GOT3 (cell line): Measurements from ENCODE around the gene ADGRD2.

Experiments used
- DNase-seq: peaks from one replicate; lab custom pipeline; 2025; ENCODE audit warnings: mixed read lengths; lab: John Stamatoyannopoulos, UW

The ADGRD2 gene

GRCh38 chr9:124511891-124512805, 61.9 kb downstream of the ADGRD2 start:
- no peak for DNase-seq

- DNase-seq, result no peak
Measured at GRCh38 chr9:124512806-124513204, 62.6 kb downstream of the ADGRD2 start.

DNA sequence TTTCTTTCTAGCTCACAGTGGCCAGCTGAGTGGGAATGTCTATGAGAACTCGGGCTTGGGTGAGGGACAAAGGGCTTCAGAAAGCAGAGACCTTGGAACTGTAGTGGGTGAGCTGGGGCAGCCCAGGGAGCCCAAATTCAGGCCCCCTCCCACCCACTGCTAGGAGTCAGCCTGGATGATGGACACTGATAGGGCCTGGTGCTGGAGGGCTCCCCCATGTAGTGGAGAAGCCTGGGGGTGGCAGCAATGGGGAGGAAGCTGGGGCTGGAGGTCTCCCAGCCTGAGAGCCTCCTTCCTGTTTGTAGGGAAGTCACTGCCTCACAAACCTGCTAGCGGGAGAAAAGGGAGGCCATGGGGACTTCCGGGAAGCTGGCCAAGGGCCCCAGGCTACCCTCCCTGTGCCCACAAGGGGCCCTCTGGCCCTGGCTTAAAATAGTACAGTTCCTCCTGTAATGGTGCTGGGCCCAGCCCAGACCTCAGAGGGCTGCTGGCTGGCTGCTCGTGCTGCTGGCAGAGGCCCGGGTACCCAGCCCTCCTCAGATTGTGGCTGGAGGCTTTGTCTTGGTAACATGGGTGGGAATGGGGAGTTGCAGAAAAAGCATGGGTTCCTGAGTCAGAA, 63.2 kb downstream of the ADGRD2 start:
- DNase-seq, result no peak

GRCh38 chr9:124514125-124514524, 63.9 kb downstream of the ADGRD2 start:
- no peak for DNase-seq

- DNase-seq, result no peak
Measured at GRCh38 chr9:124514874-124515273, 64.6 kb downstream of the ADGRD2 start.

DNA sequence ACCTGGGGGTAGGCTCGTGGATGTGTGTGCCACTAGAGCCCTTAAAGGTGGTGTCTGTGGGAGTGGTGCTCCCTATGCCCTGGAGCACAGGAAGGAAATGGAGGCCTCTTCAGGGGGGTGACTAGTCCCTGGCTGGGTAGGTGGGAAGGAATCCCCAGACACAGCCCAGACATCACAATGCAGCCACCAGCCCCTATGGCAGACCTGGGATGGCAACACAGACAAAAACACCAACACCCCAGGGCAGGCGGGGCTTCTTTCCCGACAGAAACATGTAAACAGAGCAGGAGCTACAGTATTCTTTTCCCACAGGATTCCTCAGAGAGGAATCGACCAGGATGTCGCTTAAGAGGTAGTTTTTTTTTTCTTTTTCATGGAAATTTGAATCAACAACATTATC, 67.3 kb downstream of the ADGRD2 start:
- no peak for DNase-seq

GRCh38 chr9:124518116-124518515, 67.9 kb downstream of the ADGRD2 start:
- no peak for DNase-seq

GRCh38 chr9:124520206-124520596, 70.0 kb downstream of the ADGRD2 start:
- no peak for DNase-seq

GRCh38 chr9:124521142-124521541, 70.9 kb downstream of the ADGRD2 start:
- no peak for DNase-seq

DNA sequence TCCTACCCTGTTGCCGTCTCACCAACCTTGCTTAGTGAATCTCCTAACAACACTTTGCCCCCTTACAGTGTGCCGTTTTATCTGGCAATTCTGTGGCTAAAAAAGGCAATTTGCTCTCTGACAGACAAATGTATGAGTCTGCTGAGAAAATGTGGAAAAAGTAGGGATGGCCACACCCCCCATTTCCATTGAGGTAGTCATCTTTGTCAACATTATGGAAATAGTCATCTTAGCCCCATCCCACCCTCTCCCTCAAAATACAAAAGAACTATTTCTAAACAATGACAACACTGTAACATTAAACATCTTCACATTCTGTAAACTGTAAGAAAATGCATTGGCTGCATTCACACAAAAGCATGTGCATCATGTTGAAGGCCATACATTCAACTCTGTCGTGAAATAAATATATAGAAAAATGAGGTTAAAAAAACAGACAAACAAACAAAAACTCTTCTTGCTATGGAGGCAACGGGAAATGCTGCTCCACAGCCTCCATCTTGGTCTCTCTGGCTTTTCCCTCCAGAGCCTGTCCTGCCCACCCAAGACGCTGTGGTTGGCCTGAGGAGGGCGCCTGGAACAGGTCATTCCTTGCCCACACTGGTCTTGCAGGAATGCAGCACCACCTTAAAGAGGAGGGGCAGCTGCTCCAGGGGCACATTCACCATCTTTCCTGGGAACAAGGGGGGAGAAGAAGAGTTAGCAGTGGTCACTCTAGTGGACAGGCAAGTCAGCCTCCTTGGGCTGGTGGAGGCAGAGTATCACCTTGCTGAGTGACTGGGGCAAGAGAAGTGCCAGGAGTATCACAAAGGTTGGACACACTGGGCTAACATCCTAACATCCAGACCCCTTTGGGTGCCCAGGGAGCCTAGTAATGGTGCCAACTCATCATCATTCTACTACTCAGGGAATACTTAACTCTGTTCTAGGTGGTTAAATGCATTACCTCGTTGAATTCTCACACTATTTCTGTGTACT, 72.2 kb downstream of the ADGRD2 start:
- DNase-seq, result no peak

DNA sequence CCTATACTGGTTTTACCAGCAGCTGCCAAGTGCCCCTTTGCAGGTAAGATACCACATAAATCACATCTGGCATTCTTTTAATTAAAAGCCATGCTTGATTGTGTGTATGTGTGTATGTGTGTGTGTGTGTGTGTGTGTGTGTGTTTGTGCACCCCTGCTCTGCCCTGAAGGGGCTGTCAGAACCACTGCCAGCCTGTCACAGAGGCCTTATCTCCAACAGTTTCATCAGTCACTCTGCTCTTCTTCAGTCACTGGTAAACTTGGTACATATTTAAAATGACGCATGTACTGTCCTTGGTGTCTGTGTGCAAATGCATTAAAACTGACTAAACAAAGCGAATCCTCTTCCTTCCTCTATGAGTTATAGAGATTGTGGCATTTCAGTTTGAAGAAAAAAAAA, 75.9 kb downstream of the ADGRD2 start:
- no peak for DNase-seq

DNA sequence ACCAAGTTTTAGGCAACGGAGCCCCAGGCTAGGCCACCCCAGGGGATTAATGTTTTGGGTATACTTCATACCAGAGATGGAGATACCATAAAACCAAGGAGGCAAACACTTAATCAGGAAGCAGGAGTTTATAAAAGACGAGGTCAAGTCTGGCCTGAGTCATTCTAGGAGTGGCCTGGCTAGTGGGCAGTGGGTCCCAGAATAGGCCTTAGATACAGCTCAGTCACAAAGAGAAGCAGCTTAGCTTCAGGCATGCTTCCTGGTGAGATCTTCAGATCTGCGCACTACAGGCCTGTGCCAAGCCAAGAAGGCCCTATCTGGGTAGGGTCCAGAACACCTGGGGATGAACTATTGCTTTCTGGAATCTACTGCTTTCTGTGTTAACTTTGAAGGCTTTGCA, 77.5 kb downstream of the ADGRD2 start:
- DNase-seq, result no peak
